ENCODE measurements around the gene PBX2. TPM values are rescaled to one million over a fixed set of nuclear protein-coding genes. Genes with fewer than 3 reads are reported as not detected.

Gene PBX2
- total RNA-seq, 1 experiment from 2014 or later, result 176 TPM

DNA sequence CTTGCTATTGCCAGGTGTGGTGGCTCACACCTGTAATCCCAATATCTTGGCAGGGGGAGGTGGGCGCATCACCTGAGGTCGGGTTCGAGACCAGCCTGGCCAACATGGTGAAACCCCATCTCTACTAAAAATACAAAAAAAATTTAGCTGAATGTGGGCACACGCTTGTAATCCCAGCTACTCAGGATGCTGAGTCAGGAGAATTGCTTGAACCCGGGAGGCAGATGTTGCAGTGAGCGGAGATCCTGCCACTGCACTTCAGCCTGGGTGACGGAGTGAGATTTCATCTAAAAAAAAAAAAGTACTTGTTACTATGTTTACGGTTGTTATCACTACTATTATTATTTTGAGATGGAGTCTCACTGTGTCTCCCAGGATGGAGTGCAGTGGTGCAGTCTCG is 33.1 kb downstream of the PBX2 start:
- Histone ChIP-seq H2BK15ac (ENCODE audit: low read depth, low read length) (no peak overlapping the region), H3K27ac (ENCODE audit: insufficient read length, low read depth, low read length) (no peak overlapping the region), H3K23me2 (ENCODE audit: insufficient read length, low read depth, low read length, poor library complexity, severe bottlenecking) (peaks cover 24% of the 10 kb centered on the region), H2BK12ac (ENCODE audit: insufficient read length, low read depth, low read length) (no peak overlapping the region), H3T11ph (ENCODE audit: low read length) (no peak overlapping the region), H4K8ac (replicated peaks; ENCODE audit: insufficient read length, low read depth, low read length) (no peak overlapping the region), H3K4ac (ENCODE audit: low read depth, low read length) (no peak overlapping the region), H4K20me1 (ENCODE audit: control insufficient read depth, insufficient read depth, insufficient read length) (no peaks in the 10 kb centered on the region), H3K79me2 (ENCODE audit: insufficient read depth, low read length) (no peaks in the 10 kb centered on the region; the same call in 1 of the 2 replicates), H4K91ac (ENCODE audit: insufficient read length, low read depth, low read length) (no peak overlapping the region), H3K79me1 (ENCODE audit: insufficient read depth, low read depth, low read length, poor library complexity, severe bottlenecking) (no peaks in the 10 kb centered on the region), H3K23ac (ENCODE audit: insufficient read length, low read depth, low read length) (no peak overlapping the region), H3K27me3 (ENCODE audit: insufficient read depth, low read length) (no peaks in the 10 kb centered on the region; the same call in 1 of the 2 replicates), H3K18ac (ENCODE audit: insufficient read length, low read depth, low read length) (no peak overlapping the region), H3K9ac (ENCODE audit: extremely low read depth, insufficient read length, low read length) (no peak overlapping the region), H2BK20ac (ENCODE audit: low read depth, low read length, poor library complexity, severe bottlenecking) (no peak overlapping the region), H3K56ac (ENCODE audit: insufficient read length, low read depth, low read length) (no peak overlapping the region), H4K5ac (ENCODE audit: insufficient read length, low read depth, low read length) (no peak overlapping the region), H3K4me2 (ENCODE audit: insufficient read depth, insufficient read length, low read length) (no peak overlapping the region), H3K14ac (ENCODE audit: insufficient read depth, low read length) (no peak overlapping the region), H2AFZ (ENCODE audit: low read length) (no peak overlapping the region), H3K9me3 (ENCODE audit: control insufficient read depth, low read depth, low read length) (no peaks in the 10 kb centered on the region), H3K4me1 (ENCODE audit: insufficient read depth, low read length) (no peaks in the 10 kb centered on the region; the same call in 1 of the 2 replicates), H2BK5ac (ENCODE audit: insufficient read length, low read length) (no peak overlapping the region), H2AK5ac (ENCODE audit: insufficient read length, low read length) (no peak overlapping the region), H2BK120ac (ENCODE audit: low read depth, low read length, poor library complexity, severe bottlenecking) (no peak overlapping the region)
- peaks cover 22 to 47% (median 28%) of the 10 kb centered on the region in 3 experiments for H3K36me3 Mint-ChIP-seq (ENCODE audit: insufficient read depth in 1 of 3, low read depth in 3 of 3)
- no peak for DNase-seq
- WGBS (ENCODE audit: extremely low coverage, insufficient read length, low lambda C conversion rate), result no CpG with 5 or more reads among the region's 9 CpGs
- H3K4me1 Mint-ChIP-seq, result peaks cover 21 to 23% of the 10 kb centered on the region in 2 experiments
- H3K4me3 Mint-ChIP-seq, result no peak overlapping the region
- no peaks in the 10 kb centered on the region for H3K9me3 Mint-ChIP-seq
- TF ChIP-seq, protein P1, sequence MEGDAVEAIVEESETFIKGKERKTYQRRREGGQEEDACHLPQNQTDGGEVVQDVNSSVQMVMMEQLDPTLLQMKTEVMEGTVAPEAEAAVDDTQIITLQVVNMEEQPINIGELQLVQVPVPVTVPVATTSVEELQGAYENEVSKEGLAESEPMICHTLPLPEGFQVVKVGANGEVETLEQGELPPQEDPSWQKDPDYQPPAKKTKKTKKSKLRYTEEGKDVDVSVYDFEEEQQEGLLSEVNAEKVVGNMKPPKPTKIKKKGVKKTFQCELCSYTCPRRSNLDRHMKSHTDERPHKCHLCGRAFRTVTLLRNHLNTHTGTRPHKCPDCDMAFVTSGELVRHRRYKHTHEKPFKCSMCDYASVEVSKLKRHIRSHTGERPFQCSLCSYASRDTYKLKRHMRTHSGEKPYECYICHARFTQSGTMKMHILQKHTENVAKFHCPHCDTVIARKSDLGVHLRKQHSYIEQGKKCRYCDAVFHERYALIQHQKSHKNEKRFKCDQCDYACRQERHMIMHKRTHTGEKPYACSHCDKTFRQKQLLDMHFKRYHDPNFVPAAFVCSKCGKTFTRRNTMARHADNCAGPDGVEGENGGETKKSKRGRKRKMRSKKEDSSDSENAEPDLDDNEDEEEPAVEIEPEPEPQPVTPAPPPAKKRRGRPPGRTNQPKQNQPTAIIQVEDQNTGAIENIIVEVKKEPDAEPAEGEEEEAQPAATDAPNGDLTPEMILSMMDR (conservative IDR thresholded peaks at IDR 0.05), result no peak
- no peak overlapping the region for H3K27ac Mint-ChIP-seq
- H3K27me3 Mint-ChIP-seq (ENCODE audit: low read depth), result peaks cover 2% of the 10 kb centered on the region; the same call in 1 of the 2 replicates
